ENCODE measurements around the gene HDHD2.

The HDHD2 gene

DNA sequence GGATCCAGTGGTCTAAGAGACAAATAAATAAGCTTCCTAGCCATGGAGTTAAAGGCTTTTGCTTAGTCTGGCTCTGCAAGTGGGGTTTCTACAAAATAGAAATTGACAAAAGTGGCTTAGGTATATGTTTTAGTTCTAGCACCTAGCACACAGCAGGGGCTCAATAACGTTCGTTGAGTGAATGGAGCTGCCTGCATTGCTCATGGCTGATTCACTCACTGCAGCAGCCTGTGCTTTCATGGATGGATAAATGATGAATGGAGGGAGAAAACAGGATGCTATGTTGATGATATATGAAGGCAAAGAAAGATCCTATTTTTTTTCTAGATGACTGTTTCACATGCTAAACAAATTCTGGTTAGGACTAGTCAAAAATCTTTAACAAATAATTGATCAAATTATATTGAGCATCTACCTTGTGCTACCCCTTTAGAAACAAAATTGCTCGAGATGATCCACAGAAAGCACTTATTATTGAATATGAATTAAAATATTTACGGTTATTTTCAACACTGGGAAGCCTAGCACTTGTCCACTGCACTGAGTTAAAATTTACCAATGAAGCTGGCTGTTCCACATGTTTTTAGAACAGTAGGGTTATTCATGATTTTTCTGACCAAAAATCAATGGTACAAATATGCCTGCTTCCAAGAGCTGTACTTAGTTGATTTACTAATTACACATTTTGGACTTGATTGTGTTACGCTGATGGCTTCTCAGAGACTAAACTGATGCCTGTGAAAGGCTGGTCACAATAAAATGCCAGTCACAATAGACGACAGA is 39.6 kb downstream of the HDHD2 start:
- no peak overlapping the region for H3K27ac ChIP-seq (replicated peaks)
- H3K27me3 ChIP-seq (ENCODE audit: insufficient read depth, poor library complexity, severe bottlenecking), result no peaks in the 10 kb centered on the region

DNA sequence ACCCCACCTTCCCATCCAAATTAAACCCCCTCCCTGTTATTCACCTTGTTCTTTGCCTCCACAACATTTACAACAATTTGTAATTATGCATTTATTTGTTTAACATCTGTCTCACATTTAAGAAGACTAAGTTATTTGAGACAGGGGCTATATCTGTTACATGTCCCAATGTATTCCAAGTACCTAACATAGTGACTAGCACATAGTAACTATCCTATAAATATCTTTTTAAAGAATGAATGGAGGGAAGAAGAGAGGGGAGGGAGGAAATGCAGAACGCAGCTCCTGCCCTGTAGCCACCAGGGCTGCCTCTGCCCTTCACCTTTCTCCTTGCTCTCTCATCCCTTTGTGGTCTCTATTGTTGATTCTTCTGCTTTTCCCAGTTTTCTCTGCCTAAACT is 40.6 kb downstream of the HDHD2 start:
- no peak for DNase-seq (ENCODE audit: low read depth in 1 of 2, low spot score in 1 of 2)
- TF ChIP-seq, protein P1, sequence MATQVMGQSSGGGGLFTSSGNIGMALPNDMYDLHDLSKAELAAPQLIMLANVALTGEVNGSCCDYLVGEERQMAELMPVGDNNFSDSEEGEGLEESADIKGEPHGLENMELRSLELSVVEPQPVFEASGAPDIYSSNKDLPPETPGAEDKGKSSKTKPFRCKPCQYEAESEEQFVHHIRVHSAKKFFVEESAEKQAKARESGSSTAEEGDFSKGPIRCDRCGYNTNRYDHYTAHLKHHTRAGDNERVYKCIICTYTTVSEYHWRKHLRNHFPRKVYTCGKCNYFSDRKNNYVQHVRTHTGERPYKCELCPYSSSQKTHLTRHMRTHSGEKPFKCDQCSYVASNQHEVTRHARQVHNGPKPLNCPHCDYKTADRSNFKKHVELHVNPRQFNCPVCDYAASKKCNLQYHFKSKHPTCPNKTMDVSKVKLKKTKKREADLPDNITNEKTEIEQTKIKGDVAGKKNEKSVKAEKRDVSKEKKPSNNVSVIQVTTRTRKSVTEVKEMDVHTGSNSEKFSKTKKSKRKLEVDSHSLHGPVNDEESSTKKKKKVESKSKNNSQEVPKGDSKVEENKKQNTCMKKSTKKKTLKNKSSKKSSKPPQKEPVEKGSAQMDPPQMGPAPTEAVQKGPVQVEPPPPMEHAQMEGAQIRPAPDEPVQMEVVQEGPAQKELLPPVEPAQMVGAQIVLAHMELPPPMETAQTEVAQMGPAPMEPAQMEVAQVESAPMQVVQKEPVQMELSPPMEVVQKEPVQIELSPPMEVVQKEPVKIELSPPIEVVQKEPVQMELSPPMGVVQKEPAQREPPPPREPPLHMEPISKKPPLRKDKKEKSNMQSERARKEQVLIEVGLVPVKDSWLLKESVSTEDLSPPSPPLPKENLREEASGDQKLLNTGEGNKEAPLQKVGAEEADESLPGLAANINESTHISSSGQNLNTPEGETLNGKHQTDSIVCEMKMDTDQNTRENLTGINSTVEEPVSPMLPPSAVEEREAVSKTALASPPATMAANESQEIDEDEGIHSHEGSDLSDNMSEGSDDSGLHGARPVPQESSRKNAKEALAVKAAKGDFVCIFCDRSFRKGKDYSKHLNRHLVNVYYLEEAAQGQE (IDR thresholded peaks at IDR 0.05; ENCODE audit: insufficient replicate concordance, low read depth), result no peak
- TF ChIP-seq, protein P2, sequence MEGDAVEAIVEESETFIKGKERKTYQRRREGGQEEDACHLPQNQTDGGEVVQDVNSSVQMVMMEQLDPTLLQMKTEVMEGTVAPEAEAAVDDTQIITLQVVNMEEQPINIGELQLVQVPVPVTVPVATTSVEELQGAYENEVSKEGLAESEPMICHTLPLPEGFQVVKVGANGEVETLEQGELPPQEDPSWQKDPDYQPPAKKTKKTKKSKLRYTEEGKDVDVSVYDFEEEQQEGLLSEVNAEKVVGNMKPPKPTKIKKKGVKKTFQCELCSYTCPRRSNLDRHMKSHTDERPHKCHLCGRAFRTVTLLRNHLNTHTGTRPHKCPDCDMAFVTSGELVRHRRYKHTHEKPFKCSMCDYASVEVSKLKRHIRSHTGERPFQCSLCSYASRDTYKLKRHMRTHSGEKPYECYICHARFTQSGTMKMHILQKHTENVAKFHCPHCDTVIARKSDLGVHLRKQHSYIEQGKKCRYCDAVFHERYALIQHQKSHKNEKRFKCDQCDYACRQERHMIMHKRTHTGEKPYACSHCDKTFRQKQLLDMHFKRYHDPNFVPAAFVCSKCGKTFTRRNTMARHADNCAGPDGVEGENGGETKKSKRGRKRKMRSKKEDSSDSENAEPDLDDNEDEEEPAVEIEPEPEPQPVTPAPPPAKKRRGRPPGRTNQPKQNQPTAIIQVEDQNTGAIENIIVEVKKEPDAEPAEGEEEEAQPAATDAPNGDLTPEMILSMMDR (IDR thresholded peaks at IDR 0.05; ENCODE audit: insufficient read depth, low read length), result no peak
- TF ChIP-seq POLR2AphosphoS5 (IDR thresholded peaks at IDR 0.05; ENCODE audit: low read depth), result no peak
- no peak for TF ChIP-seq GABPA (IDR thresholded peaks at IDR 0.05; ENCODE audit: low read depth)
- no peak overlapping the region for H3K27ac ChIP-seq (replicated peaks)
- H3K4me3 ChIP-seq (replicated peaks; ENCODE audit: insufficient read depth, low read length), result no peak overlapping the region
- H3K27me3 ChIP-seq (ENCODE audit: insufficient read depth, poor library complexity, severe bottlenecking), result no peaks in the 10 kb centered on the region

More for the DNA sequence above, 39.6 kb downstream of the HDHD2 start:
- H3K4me3 ChIP-seq (replicated peaks; ENCODE audit: insufficient read depth, low read length), result no peak overlapping the region
- no peak for TF ChIP-seq POLR2AphosphoS5 (IDR thresholded peaks at IDR 0.05; ENCODE audit: low read depth)
- TF ChIP-seq GABPA (IDR thresholded peaks at IDR 0.05; ENCODE audit: low read depth), result no peak
- TF ChIP-seq, protein P2 (IDR thresholded peaks at IDR 0.05; ENCODE audit: insufficient read depth, low read length), result no peak
- no peak for TF ChIP-seq SPI1 (IDR thresholded peaks at IDR 0.05; ENCODE audit: borderline replicate concordance, low read depth)
- TF ChIP-seq, protein P1 (IDR thresholded peaks at IDR 0.05; ENCODE audit: insufficient replicate concordance, low read depth), result no peak
- DNase-seq (ENCODE audit: low read depth in 1 of 2, low spot score in 1 of 2), result no peak

DNA sequence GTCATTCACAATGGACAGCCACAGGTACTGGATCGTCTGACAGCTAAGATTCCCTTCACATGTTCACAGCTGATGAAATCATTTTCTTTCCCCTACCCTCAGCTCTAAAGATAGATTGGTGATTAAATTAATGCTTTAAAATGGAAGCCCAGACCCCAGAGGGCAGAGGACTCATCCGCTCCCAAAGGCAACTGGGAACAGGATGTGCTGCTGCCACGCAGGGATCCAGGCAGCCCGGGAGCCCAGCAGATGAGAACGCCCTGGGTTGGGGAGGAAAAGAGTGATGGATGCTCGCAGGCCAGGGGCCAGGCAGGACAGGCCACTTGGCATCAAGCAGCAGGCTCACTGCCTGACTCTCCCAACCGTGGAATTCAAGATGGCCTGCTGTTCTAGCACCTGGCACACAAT is 41.3 kb downstream of the HDHD2 start:
- DNase-seq (ENCODE audit: low read depth in 1 of 2, low spot score in 1 of 2), result no peak
- TF ChIP-seq SPI1 (IDR thresholded peaks at IDR 0.05; ENCODE audit: borderline replicate concordance, low read depth) (no peak), POLR2AphosphoS5 (IDR thresholded peaks at IDR 0.05; ENCODE audit: low read depth) (no peak), GABPA (IDR thresholded peaks at IDR 0.05; ENCODE audit: low read depth) (no peak)
- TF ChIP-seq, protein P2 (IDR thresholded peaks at IDR 0.05; ENCODE audit: insufficient read depth, low read length), result no peak
- TF ChIP-seq, protein P1 (IDR thresholded peaks at IDR 0.05; ENCODE audit: insufficient replicate concordance, low read depth), result no peak
- H3K4me3 ChIP-seq (replicated peaks; ENCODE audit: insufficient read depth, low read length), result no peak overlapping the region

More for the DNA sequence above, 41.3 kb downstream of the HDHD2 start:
- no peaks in the 10 kb centered on the region for H3K27me3 ChIP-seq (ENCODE audit: insufficient read depth, poor library complexity, severe bottlenecking)
- H3K27ac ChIP-seq (replicated peaks), result no peak overlapping the region
